Ishikawa (cell line): ENCODE results near the gene ROR1.

ENCODE experiments used
- CEBPB ChIP-seq: IDR thresholded peaks from 2 replicates; pipeline ENCODE4 v1.6.1; 2012
- CREB1 ChIP-seq: IDR thresholded peaks from 2 replicates; pipeline ENCODE4 v1.6.1; 2012; ENCODE audit warnings: low read depth
- EGR1 ChIP-seq: IDR thresholded peaks from 2 replicates; pipeline ENCODE4 v1.6.1; 2012
- EP300 ChIP-seq: IDR thresholded peaks from 2 replicates; pipeline ENCODE4 v1.6.1; 2012; ENCODE audit warnings: borderline replicate concordance
- FOXM1 ChIP-seq: IDR thresholded peaks from 2 replicates; pipeline ENCODE4 v1.6.1; 2012; ENCODE audit warnings: low read depth, borderline replicate concordance
- NFIC ChIP-seq: IDR thresholded peaks from 2 replicates; pipeline ENCODE4 v1.6.1; 2012
- RAD21 ChIP-seq: IDR thresholded peaks from 2 replicates; pipeline ENCODE4 v1.6.1; 2012; ENCODE audit warnings: low read depth
- TAF1 ChIP-seq: IDR thresholded peaks from 2 replicates; pipeline ENCODE4 v1.6.1; 2012; ENCODE audit warnings: low read depth, mild to moderate bottlenecking
- TCF12 ChIP-seq: IDR thresholded peaks from 2 replicates; pipeline ENCODE4 v1.6.1; 2012; ENCODE audit warnings: low read depth
- TEAD4 ChIP-seq: IDR thresholded peaks from 2 replicates; pipeline ENCODE4 v1.6.1; 2012
- YY1 ChIP-seq: IDR thresholded peaks from 2 replicates; pipeline ENCODE4 v1.6.1; 2012; ENCODE audit warnings: low read depth
- ZBTB7A ChIP-seq: IDR thresholded peaks from 2 replicates; pipeline ENCODE4 v1.6.1; 2012; ENCODE audit warnings: low read depth
- TF ChIP-seq, protein P1 (sequence below): IDR thresholded peaks from 2 replicates; pipeline ENCODE4 v1.6.1; 2012
- TF ChIP-seq, protein P2 (sequence below): IDR thresholded peaks from 2 replicates; pipeline ENCODE4 v1.6.1; 2012; ENCODE audit warnings: low read depth, mild to moderate bottlenecking
- TF ChIP-seq, protein P3 (sequence below): IDR thresholded peaks from 2 replicates; pipeline ENCODE4 v1.6.1; 2012

ROR1 gene

DNA sequence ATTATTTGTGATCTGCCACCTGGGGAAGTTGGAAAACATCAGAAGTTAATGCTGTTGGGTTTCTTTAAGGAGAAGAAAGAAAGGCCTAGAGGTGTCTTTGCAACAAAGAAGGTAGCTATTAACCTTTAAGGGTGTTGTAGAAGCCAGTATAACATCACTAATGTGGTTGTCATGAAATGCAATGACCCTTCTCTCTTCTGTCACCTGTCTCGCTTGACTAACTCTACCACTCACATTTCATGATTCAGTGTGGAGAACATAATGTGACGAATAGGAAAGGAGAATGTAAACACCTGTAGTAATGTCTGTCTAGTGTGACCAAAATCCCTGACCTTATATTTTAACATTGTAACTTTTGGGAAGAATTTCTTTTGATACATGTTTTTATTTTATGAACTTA lies 217.9 kb downstream of the ROR1 start:
- TF ChIP-seq NFIC (0 out of 2 replicates have a peak, but pooled peaks have one; percentile 13), TAF1 (no peak)

- TF ChIP-seq FOXM1: no peak
- no peak for TF ChIP-seq EGR1
- TF ChIP-seq, protein P1, sequence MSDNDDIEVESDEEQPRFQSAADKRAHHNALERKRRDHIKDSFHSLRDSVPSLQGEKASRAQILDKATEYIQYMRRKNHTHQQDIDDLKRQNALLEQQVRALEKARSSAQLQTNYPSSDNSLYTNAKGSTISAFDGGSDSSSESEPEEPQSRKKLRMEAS: no peak
- TF ChIP-seq, protein P2, sequence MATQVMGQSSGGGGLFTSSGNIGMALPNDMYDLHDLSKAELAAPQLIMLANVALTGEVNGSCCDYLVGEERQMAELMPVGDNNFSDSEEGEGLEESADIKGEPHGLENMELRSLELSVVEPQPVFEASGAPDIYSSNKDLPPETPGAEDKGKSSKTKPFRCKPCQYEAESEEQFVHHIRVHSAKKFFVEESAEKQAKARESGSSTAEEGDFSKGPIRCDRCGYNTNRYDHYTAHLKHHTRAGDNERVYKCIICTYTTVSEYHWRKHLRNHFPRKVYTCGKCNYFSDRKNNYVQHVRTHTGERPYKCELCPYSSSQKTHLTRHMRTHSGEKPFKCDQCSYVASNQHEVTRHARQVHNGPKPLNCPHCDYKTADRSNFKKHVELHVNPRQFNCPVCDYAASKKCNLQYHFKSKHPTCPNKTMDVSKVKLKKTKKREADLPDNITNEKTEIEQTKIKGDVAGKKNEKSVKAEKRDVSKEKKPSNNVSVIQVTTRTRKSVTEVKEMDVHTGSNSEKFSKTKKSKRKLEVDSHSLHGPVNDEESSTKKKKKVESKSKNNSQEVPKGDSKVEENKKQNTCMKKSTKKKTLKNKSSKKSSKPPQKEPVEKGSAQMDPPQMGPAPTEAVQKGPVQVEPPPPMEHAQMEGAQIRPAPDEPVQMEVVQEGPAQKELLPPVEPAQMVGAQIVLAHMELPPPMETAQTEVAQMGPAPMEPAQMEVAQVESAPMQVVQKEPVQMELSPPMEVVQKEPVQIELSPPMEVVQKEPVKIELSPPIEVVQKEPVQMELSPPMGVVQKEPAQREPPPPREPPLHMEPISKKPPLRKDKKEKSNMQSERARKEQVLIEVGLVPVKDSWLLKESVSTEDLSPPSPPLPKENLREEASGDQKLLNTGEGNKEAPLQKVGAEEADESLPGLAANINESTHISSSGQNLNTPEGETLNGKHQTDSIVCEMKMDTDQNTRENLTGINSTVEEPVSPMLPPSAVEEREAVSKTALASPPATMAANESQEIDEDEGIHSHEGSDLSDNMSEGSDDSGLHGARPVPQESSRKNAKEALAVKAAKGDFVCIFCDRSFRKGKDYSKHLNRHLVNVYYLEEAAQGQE: no peak
- no peak for TF ChIP-seq YY1
- no peak for TF ChIP-seq TEAD4
- peak; percentile 12; the same call in 1 of the 2 replicates for TF ChIP-seq RAD21
- TF ChIP-seq, protein P3, sequence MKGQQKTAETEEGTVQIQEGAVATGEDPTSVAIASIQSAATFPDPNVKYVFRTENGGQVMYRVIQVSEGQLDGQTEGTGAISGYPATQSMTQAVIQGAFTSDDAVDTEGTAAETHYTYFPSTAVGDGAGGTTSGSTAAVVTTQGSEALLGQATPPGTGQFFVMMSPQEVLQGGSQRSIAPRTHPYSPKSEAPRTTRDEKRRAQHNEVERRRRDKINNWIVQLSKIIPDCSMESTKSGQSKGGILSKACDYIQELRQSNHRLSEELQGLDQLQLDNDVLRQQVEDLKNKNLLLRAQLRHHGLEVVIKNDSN: no peak
- TF ChIP-seq CEBPB: no peak
- peak; percentile 72; the same call in 1 of the 2 replicates for TF ChIP-seq EP300
- no peak for TF ChIP-seq TAF1
- peak; percentile 23; the same call in 1 of the 2 replicates for TF ChIP-seq TCF12
- no peak for TF ChIP-seq ZBTB7A
- TF ChIP-seq CREB1: no peak
- peak; percentile 49; the same call in 1 of the 2 replicates for TF ChIP-seq NFIC
Measured at GRCh38 chr1:64000021-64000420, 226.2 kb downstream of the ROR1 start.

- TF ChIP-seq, protein P1: no peak
- TF ChIP-seq YY1 (no peak), ZBTB7A (no peak), CEBPB (no peak), TCF12 (no peak), CREB1 (no peak), EGR1 (no peak), RAD21 (no peak), FOXM1 (no peak), EP300 (no peak), NFIC (no peak), TAF1 (no peak), TEAD4 (no peak)
- TF ChIP-seq, protein P2: no peak
Measured at GRCh38 chr1:64001038-64001437, 227.2 kb downstream of the ROR1 start.

GRCh38 chr1:64004451-64005025 lies 230.7 kb downstream of the ROR1 start:
- no peak for TF ChIP-seq TEAD4
- TF ChIP-seq, protein P2: no peak

GRCh38 chr1:64005801-64006200 lies 232.0 kb downstream of the ROR1 start:
- TF ChIP-seq EP300 (no peak), TEAD4 (no peak), FOXM1 (no peak), TAF1 (no peak), YY1 (no peak), EGR1 (no peak), CEBPB (no peak), ZBTB7A (no peak), RAD21 (no peak), NFIC (no peak), CREB1 (no peak), TCF12 (no peak)
- TF ChIP-seq, protein P1: no peak
- TF ChIP-seq, protein P2: no peak
- TF ChIP-seq, protein P3: no peak
